Stimulated activated naive CD8-positive, alpha-beta T cell treated with anti-CD3 and anti-CD28 coated beads, Interleukin-15, Interleukin-2, amounts not matched to agents 100 U/mL and 50 U/mL, for 24 hours (primary cell): ENCODE results near the gene KCTD3.

Experiments used
- ATAC-seq: fragments of 150-1000 bp; cut with Tn5 transposase; one replicate; pipeline ENCODE4 v1.10.0; 2021
- DNase-seq: peaks from one replicate; pipeline ENCODE4 v3.0.0; 2021

KCTD3 gene

GRCh38 chr1:215557504-215557903 lies 9.6 kb upstream of the KCTD3 start:
- ATAC-seq, result no peak
- no peak for DNase-seq

DNA sequence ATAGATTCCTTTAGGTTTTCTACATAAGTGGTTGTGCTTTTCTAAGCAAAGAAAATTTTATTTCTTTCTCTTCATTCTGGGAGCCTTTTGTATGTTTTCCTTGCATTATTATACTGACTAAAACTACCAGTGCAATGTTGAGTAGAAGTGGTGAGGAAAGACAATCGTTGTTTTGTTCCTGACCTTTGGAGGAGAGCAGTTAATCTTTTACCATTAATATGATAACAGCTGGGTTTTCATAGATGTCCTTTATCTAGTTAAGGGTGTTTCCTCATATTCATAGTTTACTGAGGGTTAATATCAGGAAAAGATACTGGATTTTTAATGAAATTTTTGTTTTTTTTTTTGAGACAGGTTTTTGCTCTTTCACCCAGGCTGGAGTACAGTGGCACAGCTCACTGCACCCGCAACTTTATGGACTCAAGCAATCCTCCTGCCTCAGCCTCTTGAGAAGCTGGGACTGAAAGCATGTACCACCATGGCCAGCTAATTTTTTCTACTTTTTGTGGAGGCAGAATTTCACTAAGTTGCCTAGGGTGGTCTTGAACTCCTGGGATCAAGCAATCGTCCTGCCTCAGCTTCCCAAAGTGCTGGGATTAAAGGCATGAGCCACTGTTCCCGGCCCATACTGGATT lies 9.0 kb upstream of the KCTD3 start:
- ATAC-seq (no peak), DNase-seq (no peak)

DNA sequence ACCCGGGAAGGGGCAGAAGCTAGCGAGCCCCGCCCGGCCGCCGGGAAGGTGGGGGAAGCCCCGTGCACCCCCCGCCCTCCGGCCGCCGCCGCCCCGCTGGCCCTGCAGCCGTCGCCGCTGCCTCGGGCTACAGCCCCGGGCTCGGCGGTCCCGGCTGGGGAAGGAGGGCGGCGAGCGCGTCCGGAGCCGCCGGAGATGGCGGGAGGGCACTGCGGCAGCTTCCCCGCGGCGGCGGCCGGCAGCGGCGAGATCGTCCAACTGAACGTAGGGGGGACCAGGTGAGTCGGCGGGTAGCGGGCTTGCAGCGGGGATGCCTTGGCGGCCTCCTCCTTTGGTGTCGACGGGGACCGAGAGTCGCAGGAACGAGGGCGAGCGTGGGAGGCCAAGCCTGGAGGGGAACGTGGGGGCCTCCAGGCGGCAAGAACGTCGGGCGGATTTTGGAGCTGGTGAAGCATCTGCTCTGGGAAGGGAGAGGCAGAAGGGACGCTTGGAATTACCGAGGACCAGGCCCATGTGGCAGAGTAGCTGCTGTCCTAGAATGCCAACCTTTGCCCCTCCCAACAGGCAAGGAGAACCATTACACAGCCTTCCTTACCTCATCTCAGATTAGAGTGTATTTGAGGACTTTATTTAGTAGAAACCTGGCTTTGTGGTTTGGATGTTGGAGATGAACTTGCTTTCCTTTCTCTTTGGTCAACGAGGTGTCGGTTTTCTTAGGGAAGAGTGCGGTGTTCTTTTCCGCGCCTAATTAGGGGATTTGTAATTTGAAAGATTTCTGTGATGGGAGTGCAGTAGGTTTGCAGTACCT lies 591 bp downstream of the KCTD3 start:
- ATAC-seq (peak; percentile 73), DNase-seq (peak; percentile 53)

GRCh38 chr1:215568299-215568692 lies 1.2 kb downstream of the KCTD3 start:
- DNase-seq (no peak), ATAC-seq (no peak)

GRCh38 chr1:215569986-215570824 lies 3.1 kb downstream of the KCTD3 start:
- no peak for ATAC-seq
- DNase-seq, result no peak

- no peak for ATAC-seq
Observed at GRCh38 chr1:215581896-215582295, 14.8 kb downstream of the KCTD3 start.

DNA sequence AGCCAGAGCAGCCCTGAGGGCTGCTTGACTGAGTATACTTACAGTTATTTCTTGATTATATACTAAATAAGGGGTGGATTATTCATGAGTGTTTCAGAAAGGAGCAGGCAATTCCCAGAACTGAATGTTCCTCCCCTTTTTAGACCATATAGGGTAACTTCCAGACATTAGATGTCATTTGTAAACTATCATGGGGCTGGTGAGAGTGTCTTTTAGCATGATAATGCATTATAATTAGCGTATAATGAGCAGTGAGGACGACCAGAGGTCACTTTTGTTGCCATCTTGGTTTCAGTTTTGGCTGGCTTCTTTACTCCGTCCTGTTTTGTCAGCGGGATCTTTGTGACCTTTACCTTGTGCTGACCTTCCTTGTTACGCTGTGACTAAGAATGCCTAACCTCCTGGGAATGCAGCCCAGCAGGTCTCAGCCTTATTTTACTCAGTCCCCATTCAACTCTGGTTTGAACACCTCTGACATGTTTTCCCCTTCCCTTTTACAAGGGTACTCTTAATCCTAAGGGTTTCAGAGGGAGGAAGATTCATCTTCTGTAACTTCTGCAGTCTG lies 16.2 kb downstream of the KCTD3 start:
- DNase-seq, result no peak
- ATAC-seq, result no peak

More at GRCh38 chr1:215581896-215582295, 14.8 kb downstream of the KCTD3 start:
- no peak for DNase-seq

GRCh38 chr1:215584389-215584788 lies 17.3 kb downstream of the KCTD3 start:
- ATAC-seq, result no peak
- DNase-seq, result no peak

GRCh38 chr1:215589650-215590435 lies 22.7 kb downstream of the KCTD3 start:
- no peak for ATAC-seq
- DNase-seq, result no peak

- ATAC-seq, result no peak
- no peak for DNase-seq
Observed at GRCh38 chr1:215590779-215591491, 23.8 kb downstream of the KCTD3 start.

- ATAC-seq (no peak), DNase-seq (no peak)
Observed at GRCh38 chr1:215594640-215595039, 27.5 kb downstream of the KCTD3 start.

DNA sequence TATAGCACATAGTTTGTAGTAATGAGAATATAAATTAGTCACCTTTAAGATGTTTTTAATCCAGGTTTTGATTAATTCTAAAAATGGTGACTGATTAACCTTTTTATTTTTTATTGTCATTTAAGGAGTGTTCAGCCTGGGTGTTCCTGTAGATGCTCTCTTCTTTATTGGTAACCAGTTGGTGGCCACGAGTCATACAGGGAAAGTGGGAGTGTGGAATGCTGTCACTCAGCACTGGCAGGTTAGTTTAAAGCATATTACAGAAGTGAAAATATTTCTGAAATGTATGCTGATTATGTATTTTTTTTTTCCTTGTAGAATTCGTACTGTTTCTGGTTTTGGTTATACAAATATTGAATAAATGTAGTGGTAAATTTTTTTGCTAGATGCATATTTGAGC lies 28.1 kb downstream of the KCTD3 start:
- DNase-seq, result no peak
- ATAC-seq, result no peak

GRCh38 chr1:215597961-215598360 lies 30.9 kb downstream of the KCTD3 start:
- DNase-seq (no peak), ATAC-seq (no peak)

DNA sequence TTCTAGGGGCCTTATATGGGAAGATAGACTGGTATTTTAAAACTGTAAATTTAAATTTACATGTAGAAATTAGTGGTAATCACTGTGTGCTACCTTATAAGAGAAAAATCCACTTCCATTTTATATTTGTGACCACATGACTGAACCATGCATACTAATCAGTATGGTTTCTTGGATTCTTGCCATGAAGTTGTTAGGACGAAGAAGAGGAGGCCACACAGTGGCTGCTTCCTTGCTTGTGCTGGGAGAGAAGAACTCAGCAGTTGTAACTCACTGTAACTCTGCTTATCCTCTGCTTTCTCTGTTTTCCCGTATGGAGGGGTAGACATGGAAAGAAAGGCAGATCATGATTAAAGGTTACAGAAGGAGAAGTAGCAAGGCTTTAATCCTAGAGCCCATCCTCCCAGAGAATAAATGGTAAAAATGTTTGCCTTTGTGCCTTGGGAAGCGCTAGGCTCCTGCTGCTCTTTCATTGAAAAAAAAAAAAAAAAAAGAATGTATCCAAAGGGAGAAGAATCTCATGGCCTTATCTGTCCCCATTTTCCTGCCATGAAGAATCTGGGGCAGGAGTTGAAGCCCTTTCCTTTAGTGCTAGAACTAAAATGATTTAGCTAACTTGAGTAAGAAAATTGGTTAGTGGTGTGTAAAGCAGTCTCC lies 32.4 kb downstream of the KCTD3 start:
- ATAC-seq (no peak), DNase-seq (no peak)

- no peak for DNase-seq
- no peak for ATAC-seq
Observed at GRCh38 chr1:215600258-215600792, 33.2 kb downstream of the KCTD3 start.

DNA sequence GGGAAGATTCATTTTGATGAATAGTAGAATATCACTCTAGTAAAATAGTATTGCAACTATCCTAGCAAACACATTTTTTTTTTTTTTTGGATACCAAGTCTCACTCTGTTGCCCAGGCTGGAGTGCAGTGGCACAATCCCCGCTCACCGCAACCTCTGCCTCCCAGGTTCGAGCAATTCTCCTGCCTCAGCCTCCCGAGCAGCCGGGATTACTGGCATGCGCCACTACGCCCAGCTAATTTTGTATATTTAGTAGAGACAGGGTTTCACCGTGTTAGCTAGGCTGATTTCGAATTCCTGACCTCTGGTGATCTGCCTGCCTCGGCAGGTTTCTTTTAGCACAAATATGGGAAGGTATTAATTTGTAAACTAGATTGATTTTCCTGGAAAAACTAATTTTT lies 33.8 kb downstream of the KCTD3 start:
- ATAC-seq, result no peak

DNA sequence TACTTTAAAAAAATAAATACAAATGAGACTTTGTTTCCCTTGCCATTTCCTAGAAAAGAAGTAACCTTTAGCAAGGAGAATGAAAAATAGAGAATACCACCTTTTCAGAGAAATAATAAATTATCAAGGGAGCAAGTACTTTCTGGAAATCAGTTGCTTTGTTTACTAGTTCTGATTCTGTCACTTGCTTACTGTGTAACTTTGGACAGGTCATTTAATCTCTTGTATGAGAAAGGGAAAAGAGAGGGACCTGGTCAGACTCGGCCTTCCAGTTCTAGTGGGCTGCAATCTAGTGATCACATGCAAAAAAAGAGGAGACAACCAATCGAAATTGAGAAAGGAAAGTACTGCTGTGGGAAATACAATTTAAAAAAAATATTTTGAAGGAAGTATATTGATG lies 34.2 kb downstream of the KCTD3 start:
- DNase-seq (no peak), ATAC-seq (no peak)

More for the DNA sequence above, 33.8 kb downstream of the KCTD3 start:
- no peak for DNase-seq

DNA sequence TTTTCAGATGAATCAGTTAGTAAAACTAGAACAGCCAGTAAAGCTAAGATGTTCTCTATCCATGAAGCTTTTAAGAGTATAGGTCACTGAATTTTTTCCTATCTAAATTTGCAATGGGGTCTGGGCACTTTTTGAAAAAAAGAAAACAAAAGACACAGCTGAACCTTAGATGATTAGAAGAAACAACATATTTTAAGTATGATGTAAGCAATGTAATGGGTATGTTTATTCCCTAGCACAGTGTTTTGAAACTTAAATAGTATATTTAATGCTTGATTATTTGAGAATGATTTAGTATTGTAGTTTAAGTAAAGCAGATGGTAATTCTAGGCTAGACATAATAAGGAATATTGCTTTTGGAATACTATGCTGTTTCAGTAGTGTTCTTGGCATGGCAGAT lies 36.2 kb downstream of the KCTD3 start:
- DNase-seq (no peak), ATAC-seq (no peak)

DNA sequence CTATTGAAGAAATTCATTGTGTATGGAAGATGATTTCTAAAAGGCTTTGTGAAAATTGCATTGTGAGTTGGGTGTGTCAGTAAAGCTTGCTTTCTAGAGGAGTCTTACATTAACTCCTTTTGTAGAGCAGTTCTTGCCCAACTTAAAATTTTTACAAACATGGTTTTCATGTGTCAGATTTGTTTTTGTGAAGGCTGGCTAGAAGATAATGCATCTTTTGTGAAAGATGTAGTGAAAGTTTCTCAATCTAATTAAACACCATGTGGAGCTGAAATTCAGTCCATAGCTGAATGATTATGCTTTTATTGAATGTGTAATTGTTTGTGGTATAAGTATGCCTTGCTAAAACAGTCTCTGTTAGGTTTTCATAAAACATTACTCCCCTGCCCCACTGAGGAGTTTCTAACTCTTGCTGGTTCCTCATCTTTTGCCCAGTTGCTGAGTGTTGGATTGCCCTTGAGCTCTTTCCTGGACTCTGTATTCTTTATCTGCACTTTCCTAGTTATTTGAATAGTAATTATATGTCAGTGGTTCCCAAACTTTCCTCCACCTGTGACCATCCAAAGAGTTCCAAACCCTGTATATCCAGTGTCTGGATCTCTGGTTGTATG lies 38.0 kb downstream of the KCTD3 start:
- no peak for DNase-seq
- no peak for ATAC-seq

DNA sequence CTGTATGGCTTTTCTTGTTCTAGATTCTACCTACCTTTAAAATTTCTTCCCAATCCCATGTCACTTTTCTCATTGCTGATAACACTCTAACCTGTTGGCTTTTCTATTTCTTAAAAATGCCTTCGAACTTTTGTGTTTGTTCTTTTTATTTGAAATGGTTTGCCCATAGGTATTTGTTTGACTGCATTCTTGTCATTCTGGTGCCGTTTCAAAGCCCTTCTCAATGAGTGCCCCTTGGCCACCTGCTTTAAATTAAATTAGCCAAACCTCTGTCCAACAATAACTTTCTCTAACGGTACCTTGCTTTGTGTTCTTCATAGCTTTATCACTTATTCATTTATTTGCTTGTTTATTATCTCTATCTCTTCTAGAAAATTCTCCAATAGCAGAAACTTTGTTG lies 38.9 kb downstream of the KCTD3 start:
- no peak for ATAC-seq
- DNase-seq, result no peak
